Glomerular visceral epithelial cell (primary cell): ENCODE measurements around the gene IL12RB2.

Experiments
- DNase-seq: peaks from one replicate; pipeline ENCODE4 v3.0.0-alpha.2; 2016; ENCODE audit errors: extremely low spot score

Gene IL12RB2

GRCh38 chr1:67347688-67348472, 40.2 kb downstream of the IL12RB2 start:
- DNase-seq, result peak; percentile 45

- DNase-seq, result no peak
Measured at GRCh38 chr1:67348586-67349252, 41.0 kb downstream of the IL12RB2 start.

- no peak for DNase-seq
Measured at GRCh38 chr1:67350783-67351182, 43.1 kb downstream of the IL12RB2 start.

- DNase-seq, result no peak
Measured at GRCh38 chr1:67352211-67352610, 44.5 kb downstream of the IL12RB2 start.

GRCh38 chr1:67355745-67356424, 48.2 kb downstream of the IL12RB2 start:
- peak; percentile 36 for DNase-seq

- no peak for DNase-seq
Measured at GRCh38 chr1:67359592-67359991, 51.9 kb downstream of the IL12RB2 start.

GRCh38 chr1:67361641-67362040, 54.0 kb downstream of the IL12RB2 start:
- DNase-seq, result no peak

- DNase-seq, result peak; percentile 26
Measured at GRCh38 chr1:67367370-67368045, 59.8 kb downstream of the IL12RB2 start.

- no peak for DNase-seq
Measured at GRCh38 chr1:67368046-67368514, 60.4 kb downstream of the IL12RB2 start.

- DNase-seq, result no peak
Measured at GRCh38 chr1:67371043-67371442, 63.4 kb downstream of the IL12RB2 start.

GRCh38 chr1:67371681-67372080, 64.0 kb downstream of the IL12RB2 start:
- no peak for DNase-seq

- DNase-seq, result no peak
Measured at GRCh38 chr1:67372136-67372535, 64.5 kb downstream of the IL12RB2 start.

- DNase-seq, result no peak
Measured at GRCh38 chr1:67372898-67373297, 65.2 kb downstream of the IL12RB2 start.

GRCh38 chr1:67376381-67376780, 68.7 kb downstream of the IL12RB2 start:
- no peak for DNase-seq

GRCh38 chr1:67377253-67377652, 69.6 kb downstream of the IL12RB2 start:
- DNase-seq, result no peak

- no peak for DNase-seq
Measured at GRCh38 chr1:67381154-67381553, 73.5 kb downstream of the IL12RB2 start.

- no peak for DNase-seq
Measured at GRCh38 chr1:67382292-67382691, 74.6 kb downstream of the IL12RB2 start.

- no peak for DNase-seq
Measured at GRCh38 chr1:67383999-67384638, 76.4 kb downstream of the IL12RB2 start.

- peak; percentile 91 for DNase-seq
Measured at GRCh38 chr1:67390041-67390887, 82.6 kb downstream of the IL12RB2 start.

GRCh38 chr1:67393240-67393639, 85.6 kb downstream of the IL12RB2 start:
- DNase-seq, result no peak

- no peak for DNase-seq
Measured at GRCh38 chr1:67393737-67394136, 86.1 kb downstream of the IL12RB2 start.
